GM23338 (cell line): ENCODE results near the gene SERPINE2. TPM values are rescaled to one million over a fixed set of nuclear protein-coding genes. Genes with fewer than 3 reads are reported as not detected.

Source experiments
- ATAC-seq: fragments of 200-7000 bp; cut with Tn5 transposase; 3 replicates; pipeline ENCODE4 v1.9.1; 2020
- DNase-seq: peaks from one replicate; pipeline ENCODE4 v3.0.0-alpha.2; 2015; ENCODE audit warnings: low spot score
- H2AFZ ChIP-seq: fragments of 200-600 bp; sonication (generic); 2 replicates; pipeline ENCODE4 v1.8.0; 2016; ENCODE audit warnings: antibody characterized with exemption, mild to moderate bottlenecking, moderate library complexity
- H3F3A ChIP-seq: fragments of 200-600 bp; sonication (generic); replicated peaks from 2 replicates; pipeline ENCODE4 v1.8.0; 2017; ENCODE audit warnings: antibody characterized with exemption, mixed run types, low read depth
- H3K27ac ChIP-seq: fragments of 200-600 bp; sonication (generic); 2 replicates; pipeline ENCODE4 v1.6.1; 2016; ENCODE audit warnings: low read depth
- H3K27me3 ChIP-seq: fragments of 200-600 bp; sonication (generic); 2 replicates; pipeline ENCODE4 v1.8.0; 2016; ENCODE audit warnings: mild to moderate bottlenecking, mixed run types, moderate library complexity; ENCODE audit not compliant: insufficient read depth
- H3K36me3 ChIP-seq: fragments of 200-600 bp; sonication (generic); 2 replicates; pipeline ENCODE4 v1.8.0; 2016; ENCODE audit warnings: mild to moderate bottlenecking; ENCODE audit not compliant: insufficient read depth
- H3K4me1 ChIP-seq: fragments of 200-600 bp; sonication (generic); 2 replicates; pipeline ENCODE4 v1.8.0; 2016; ENCODE audit warnings: mild to moderate bottlenecking, moderate library complexity; ENCODE audit not compliant: insufficient read depth
- H3K4me2 ChIP-seq: fragments of 200-600 bp; sonication (generic); 2 replicates; pipeline ENCODE4 v1.7.1; 2017; ENCODE audit warnings: mixed run types
- H3K4me3 ChIP-seq: fragments of 200-600 bp; sonication (generic); 2 replicates; pipeline ENCODE4 v1.6.1; 2016; ENCODE audit warnings: mixed run types
- H3K79me2 ChIP-seq: fragments of 200-600 bp; sonication (generic); replicated peaks from 2 replicates; pipeline ENCODE4 v1.8.0; 2017; ENCODE audit warnings: mild to moderate bottlenecking; ENCODE audit not compliant: insufficient read depth
- H3K9me2 ChIP-seq: fragments of 200-600 bp; sonication (generic); 2 replicates; pipeline ENCODE4 v1.8.0; 2017; ENCODE audit not compliant: insufficient read depth
- H4K20me1 ChIP-seq: fragments of 200-600 bp; sonication (generic); replicated peaks from 2 replicates; pipeline ENCODE4 v1.8.0; 2017; ENCODE audit warnings: mild to moderate bottlenecking; ENCODE audit not compliant: insufficient read depth
- H3K27ac Mint-ChIP-seq: 2 replicates; pipeline ENCODE4 v1.8.0; 2020; ENCODE audit warnings: inconsistent platforms, mild to moderate bottlenecking, moderate library complexity, mixed read lengths
- H3K27me3 Mint-ChIP-seq: 3 replicates; pipeline ENCODE4 v1.8.0; 2022; ENCODE audit warnings: low read depth, mild to moderate bottlenecking, moderate library complexity, mixed read lengths, inconsistent platforms; ENCODE audit not compliant: insufficient read depth, poor library complexity
- H3K36me3 Mint-ChIP-seq: 3 replicates; pipeline ENCODE4 v1.8.0; 2021; ENCODE audit warnings: low read depth, mild to moderate bottlenecking, inconsistent platforms, moderate library complexity, mixed read lengths
- H3K4me1 Mint-ChIP-seq: 3 replicates; pipeline ENCODE4 v1.8.0; 2020; ENCODE audit warnings: mild to moderate bottlenecking, inconsistent platforms, mixed read lengths
- H3K4me3 Mint-ChIP-seq: 3 replicates; pipeline ENCODE4 v1.8.0; 2021; ENCODE audit warnings: moderate library complexity, mild to moderate bottlenecking, inconsistent platforms, mixed read lengths
- H3K9me3 Mint-ChIP-seq: 3 replicates; pipeline ENCODE4 v1.8.0; 2020; ENCODE audit warnings: moderate library complexity, mild to moderate bottlenecking, inconsistent platforms, mixed read lengths
- CREB1 ChIP-seq: fragments of 250-450 bp; sonication (Bioruptor Pico); IDR thresholded peaks from 2 replicates; pipeline ENCODE4 v1.5.0; 2020; ENCODE audit warnings: low read depth, mild to moderate bottlenecking, moderate library complexity
- CTCF ChIP-seq, 2 experiments: fragments of 200-600 bp in 1 of 2; sonication (generic) in 1 of 2; conservative IDR thresholded peaks; 2 replicates each; pipeline versions ENCODE4 v1.5.1 to v1.6.1; 2016 to 2017; ENCODE audit warnings: antibody characterized with exemption in 2 of 2, low read depth in 2 of 2, mild to moderate bottlenecking in 2 of 2, moderate library complexity in 1 of 2
- ETS1 ChIP-seq: IDR thresholded peaks from 2 replicates; pipeline ENCODE4 v1.6.1; 2016; ENCODE audit warnings: antibody characterized with exemption
- EZH2 ChIP-seq: fragments of 200-600 bp; sonication (generic); IDR thresholded peaks from one replicate; pipeline ENCODE4 v1.8.0; 2017; ENCODE audit warnings: antibody characterized with exemption, mild to moderate bottlenecking, low read depth; ENCODE audit not compliant: unreplicated experiment
- EZH2phosphoT487 ChIP-seq: fragments of 200-600 bp; sonication (generic); IDR thresholded peaks from one replicate; pipeline ENCODE4 v1.8.1; 2018; ENCODE audit warnings: antibody characterized with exemption; ENCODE audit not compliant: unreplicated experiment
- JUNB ChIP-seq: IDR thresholded peaks from one replicate; pipeline ENCODE4 v1.6.1; 2016; ENCODE audit warnings: antibody characterized with exemption; ENCODE audit not compliant: unreplicated experiment
- NANOG ChIP-seq: IDR thresholded peaks from 2 replicates; pipeline ENCODE4 v1.6.1; 2016; ENCODE audit warnings: antibody characterized with exemption, borderline replicate concordance
- POLR2AphosphoS5 ChIP-seq: IDR thresholded peaks from 2 replicates; pipeline ENCODE4 v1.6.1; 2016; ENCODE audit warnings: antibody characterized with exemption, low read depth
- REST ChIP-seq: IDR thresholded peaks from one replicate; pipeline ENCODE4 v1.6.1; 2018; ENCODE audit warnings: antibody characterized with exemption; ENCODE audit not compliant: unreplicated experiment
- STAT1 ChIP-seq: IDR thresholded peaks from one replicate; pipeline ENCODE4 v1.6.1; 2016; ENCODE audit warnings: antibody characterized with exemption; ENCODE audit not compliant: unreplicated experiment
- ZNF114 ChIP-seq: fragments of 250-450 bp; sonication (Bioruptor Pico); IDR thresholded peaks from 2 replicates; pipeline ENCODE4 v1.5.0; 2020; ENCODE audit warnings: mild to moderate bottlenecking, moderate library complexity
- ZNF331 ChIP-seq: fragments of 250-450 bp; sonication (Bioruptor Pico); IDR thresholded peaks from 2 replicates; pipeline ENCODE4 v1.5.0; 2020; ENCODE audit warnings: low read depth, mild to moderate bottlenecking, moderate library complexity
- ZNF462 ChIP-seq: fragments of 250-450 bp; sonication (Bioruptor Pico); IDR thresholded peaks from 2 replicates; pipeline ENCODE4 v1.5.0; 2020; ENCODE audit warnings: mild to moderate bottlenecking, moderate library complexity
- polyA plus RNA-seq: library from polyadenylated mRNA; unstranded; fragments of >200 nt; fragmentation: Nextera tagmentation; extraction: Ambion mirVana; gene quantifications from 2 replicates; pipeline ENCODE4 v1.2.1, GENCODE V29; 2016
- total RNA-seq: library from RNA; depleted of rRNA; stranded (reverse); fragments of >200 nt; shearing (Covaris generic); gene quantifications from 2 replicates; pipeline ENCODE4 v1.2.3, GENCODE V29; 2014

SERPINE2 gene
- total and polyA plus RNA-seq, 2 experiments from 2014 or later = 38.6 to 44.2 TPM

GRCh38 chr2:223994562-223995162 lies 44.4 kb downstream of the SERPINE2 start:
- DNase-seq = no peak
- H3K79me2 ChIP-seq = no peaks in the 10 kb centered on the region
- H3K9me2 ChIP-seq = no peaks in the 10 kb centered on the region
- H3K27me3 Mint-ChIP-seq = peaks cover 2% of the 10 kb centered on the region
- H3K36me3 ChIP-seq = no peaks in the 10 kb centered on the region
- ATAC-seq = no peak
- TF ChIP-seq ZNF114 (CRISPR knock-in tag) (no peak), POLR2AphosphoS5 (no peak), ZNF331 (no peak), EZH2phosphoT487 (no peak), REST (no peak), ZNF462 (no peak), NANOG (no peak), ETS1 (no peak), JUNB (no peak), CREB1 (CRISPR knock-in tag) (no peak), STAT1 (no peak), CTCF (conservative IDR thresholded peaks at IDR 0.05; ENCODE audit: low read depth in 2 of 2) (no peak), EZH2 (no peak)
- no peak overlapping the region for H3K4me3 Mint-ChIP-seq
- H3K27ac ChIP-seq = no peak overlapping the region
- peaks cover 4% of the 10 kb centered on the region for H3K4me1 Mint-ChIP-seq
- no peak overlapping the region for H3K4me3 ChIP-seq
- no peaks in the 10 kb centered on the region for H3F3A ChIP-seq
- 0 out of 2 replicates have a peak, but pooled peaks cover 3% of the 10 kb centered on the region for H3K4me1 ChIP-seq
- H4K20me1 ChIP-seq = no peaks in the 10 kb centered on the region
- H3K4me2 ChIP-seq = no peak overlapping the region
- no peaks in the 10 kb centered on the region for H3K9me3 Mint-ChIP-seq
- no peaks in the 10 kb centered on the region for H3K27me3 ChIP-seq
- no peak overlapping the region for H3K27ac Mint-ChIP-seq
- H3K36me3 Mint-ChIP-seq = peaks cover 7% of the 10 kb centered on the region
- no peak overlapping the region for H2AFZ ChIP-seq
